ENCODE results near the gene LPO. TPM values are rescaled to one million over a fixed set of nuclear protein-coding genes. Genes with fewer than 3 reads are reported as not detected.

The LPO gene
- total RNA-seq, 1 experiment from 2014 or later, result 0.20 TPM

GRCh38 chr17:58265271-58265670 lies 26.9 kb downstream of the LPO start (continued):
- no peak for TF ChIP-seq ARID4B (CRISPR knock-in tag; IDR thresholded peaks at IDR 0.05; ENCODE audit: borderline replicate concordance)
- no peak for TF ChIP-seq TCF7 (CRISPR knock-in tag; IDR thresholded peaks at IDR 0.05; ENCODE audit: low read depth)
- TF ChIP-seq IRF1 (CRISPR knock-in tag; IDR thresholded peaks at IDR 0.05), result no peak
- TF ChIP-seq ZBTB21 (CRISPR knock-in tag; IDR thresholded peaks at IDR 0.05; ENCODE audit: borderline replicate concordance), result no peak
- TF ChIP-seq CBFB (CRISPR knock-in tag; IDR thresholded peaks at IDR 0.05; ENCODE audit: low read depth), result no peak
- TF ChIP-seq ZSCAN18 (CRISPR knock-in tag; IDR thresholded peaks at IDR 0.05), result no peak
- no peak for TF ChIP-seq RELA (CRISPR knock-in tag; IDR thresholded peaks at IDR 0.05; ENCODE audit: borderline replicate concordance)
- no peak for TF ChIP-seq FOXJ3 (CRISPR knock-in tag; IDR thresholded peaks at IDR 0.05; ENCODE audit: borderline replicate concordance)
- TF ChIP-seq EMX1 (CRISPR knock-in tag; IDR thresholded peaks at IDR 0.05), result no peak
- no peak for TF ChIP-seq ELF4 (CRISPR knock-in tag; IDR thresholded peaks at IDR 0.05; ENCODE audit: low read depth)
- no peak for TF ChIP-seq STAT6 (CRISPR knock-in tag; conservative IDR thresholded peaks at IDR 0.05; ENCODE audit: low read depth)
- no peak for TF ChIP-seq OVOL2 (CRISPR knock-in tag; IDR thresholded peaks at IDR 0.05; ENCODE audit: borderline replicate concordance)

- POLR2A ChIA-PET, result no interaction called here
- no peaks in the 10 kb centered on the region for H3K9me3 Mint-ChIP-seq
- H3K36me3 Mint-ChIP-seq, result no peaks in the 10 kb centered on the region
- H3K27me3 Mint-ChIP-seq (ENCODE audit: low read depth), result peaks cover 44% of the 10 kb centered on the region
- DNase-seq (ENCODE audit: low spot score), result no peak
- CTCF ChIA-PET, result no interaction called here
- no peaks in the 10 kb centered on the region for H3K4me1 Mint-ChIP-seq
- no peak for ATAC-seq
- H3K4me3 Mint-ChIP-seq, result no peak overlapping the region
- no peak overlapping the region for H3K27ac Mint-ChIP-seq
- no peak for TF ChIP-seq TEAD1 (CRISPR knock-in tag; IDR thresholded peaks at IDR 0.05)
- no peak for TF ChIP-seq ZNF121 (CRISPR knock-in tag; IDR thresholded peaks at IDR 0.05)
- no peak for TF ChIP-seq NFYB (CRISPR knock-in tag; conservative IDR thresholded peaks at IDR 0.05; ENCODE audit: low read depth)
- no peak for TF ChIP-seq ZNF281 (CRISPR knock-in tag; IDR thresholded peaks at IDR 0.05)
- TF ChIP-seq AFF4 (CRISPR knock-in tag; IDR thresholded peaks at IDR 0.05; ENCODE audit: borderline replicate concordance), result no peak
- no peak for TF ChIP-seq ZBTB21 (CRISPR knock-in tag; IDR thresholded peaks at IDR 0.05; ENCODE audit: borderline replicate concordance)
- TF ChIP-seq ZNF263 (CRISPR knock-in tag; IDR thresholded peaks at IDR 0.05; ENCODE audit: low read depth), result no peak
- no peak for TF ChIP-seq SMAD3 (CRISPR knock-in tag; IDR thresholded peaks at IDR 0.05; ENCODE audit: borderline replicate concordance)
Measured at GRCh38 chr17:58265902-58266875, 27.8 kb downstream of the LPO start.
